Superior temporal gyrus (tissue), 1 donor: Measurements from ENCODE around the gene CST11.

Experiments
- DNase-seq: peaks from one replicate; pipeline ENCODE4 v3.0.0-alpha.2; 2016; ENCODE audit errors: extremely low spot score

Gene CST11

GRCh38 chr20:23419995-23420901 lies 32.4 kb downstream of the CST11 start:
- DNase-seq: peak; percentile 56

GRCh38 chr20:23419657-23419994 lies 33.0 kb downstream of the CST11 start:
- peak; percentile 51 for DNase-seq

- DNase-seq: no peak
Measured at GRCh38 chr20:23417861-23418260, 34.8 kb downstream of the CST11 start.

GRCh38 chr20:23415959-23416583 lies 36.6 kb downstream of the CST11 start:
- DNase-seq: no peak

- DNase-seq: no peak
Measured at GRCh38 chr20:23415555-23415954, 37.1 kb downstream of the CST11 start.

GRCh38 chr20:23414526-23415188 lies 38.0 kb downstream of the CST11 start:
- no peak for DNase-seq

- no peak for DNase-seq
Measured at GRCh38 chr20:23413862-23414422, 38.7 kb downstream of the CST11 start.

- DNase-seq: no peak
Measured at GRCh38 chr20:23412026-23412425, 40.6 kb downstream of the CST11 start.

GRCh38 chr20:23410916-23411695 lies 41.6 kb downstream of the CST11 start:
- DNase-seq: no peak

GRCh38 chr20:23409800-23410199 lies 42.9 kb downstream of the CST11 start:
- no peak for DNase-seq

- no peak for DNase-seq
Measured at GRCh38 chr20:23408957-23409356, 43.7 kb downstream of the CST11 start.

- DNase-seq: no peak
Measured at GRCh38 chr20:23407781-23408464, 44.8 kb downstream of the CST11 start.

GRCh38 chr20:23406880-23407279 lies 45.8 kb downstream of the CST11 start:
- no peak for DNase-seq

- no peak for DNase-seq
Measured at GRCh38 chr20:23404196-23404595, 48.5 kb downstream of the CST11 start.

- DNase-seq: no peak
Measured at GRCh38 chr20:23403751-23404150, 48.9 kb downstream of the CST11 start.

- DNase-seq: no peak
Measured at GRCh38 chr20:23401051-23401450, 51.6 kb downstream of the CST11 start.
